ENCODE results near the gene SYT9.

GRCh38 chr11:7364660-7365059, 113.0 kb downstream of the SYT9 start:
- TF ChIP-seq CTCF (IDR thresholded peaks at IDR 0.05; ENCODE audit: low read depth, low read length) (no peak), EZH2phosphoT487 (IDR thresholded peaks at IDR 0.05; ENCODE audit: low read depth) (no peak)
